Testis (tissue), 2 donors: ENCODE measurements around the gene ELFN1.

Source experiments
- CTCF ChIP-seq, 3 experiments: fragments of 450-650 bp in 2 of 3; fragments of 200-600 bp in 1 of 3; sonication (generic) in 1 of 3; IDR thresholded peaks; one replicate each; pipeline ENCODE4 v1.5.1; 2016 to 2019; ENCODE audit warnings: antibody characterized with exemption in 3 of 3, mild to moderate bottlenecking in 2 of 3, moderate library complexity in 1 of 3
- POLR2A ChIP-seq: fragments of 450-650 bp; IDR thresholded peaks from one replicate; pipeline ENCODE4 v1.6.1; 2017; ENCODE audit warnings: antibody characterized with exemption, mild to moderate bottlenecking, moderate library complexity

GRCh38 chr7:1770331-1770730 is 100.3 kb downstream of the ELFN1 start:
- TF ChIP-seq POLR2A (no peak), CTCF (IDR thresholded peaks at IDR 0.05) (no peak)
